HTR-8/SVneo (cell line): ENCODE measurements around the gene PCBD2.
"Not testable (repeated sequence)": the region's sequence is repeated elsewhere in the genome, so short reads cannot be mapped to it uniquely, and the experiment has no call there.

Source experiments
- DNase-seq: peaks from one replicate; pipeline ENCODE4 v3.0.0; 2011; ENCODE audit warnings: low spot score, mixed read lengths; ENCODE audit not compliant: insufficient read length
- FAIRE-seq: peaks from 2 replicates; lab custom pipeline; 2011; peaks lifted over from hg19 to GRCh38; lab: Jason Lieb, UNC

Gene PCBD2

DNA sequence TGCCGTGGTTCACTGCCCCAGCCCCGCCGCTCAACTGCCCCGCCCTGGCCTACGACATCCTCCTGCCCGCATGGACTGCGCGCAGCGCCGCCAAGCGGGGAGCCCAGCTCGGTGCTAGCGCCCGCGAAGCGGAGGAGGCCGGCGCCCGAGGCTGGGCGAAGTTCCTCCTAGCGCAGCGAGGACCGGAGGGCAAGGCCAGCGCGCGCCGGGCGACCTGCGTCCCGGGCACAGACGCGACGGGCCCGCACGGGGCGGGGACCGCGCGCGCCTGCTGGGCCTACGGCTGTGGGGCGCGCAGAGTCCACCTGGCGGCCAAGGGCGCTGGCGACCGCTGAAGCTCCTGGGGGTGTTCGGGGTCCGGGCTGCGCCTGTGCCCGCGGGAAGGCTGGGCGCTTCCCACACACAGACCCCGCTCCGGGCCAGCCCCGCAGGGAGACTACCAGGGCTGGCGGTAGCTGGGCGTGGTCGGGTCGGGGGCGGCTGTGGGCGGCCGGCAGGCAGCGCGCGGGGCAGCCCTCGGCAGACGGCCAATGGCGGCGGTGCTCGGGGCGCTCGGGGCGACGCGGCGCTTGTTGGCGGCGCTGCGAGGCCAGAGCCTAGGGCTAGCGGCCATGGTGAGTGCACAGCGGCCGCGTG, at the start of gene PCBD2:
TSS of gene PCBD2 (plus strand) at position 522 of the 636 bp plus-strand sequence. CDS start at position 531, 9 bp downstream.
- FAIRE-seq: peak; percentile 69
- peak; percentile 89 for DNase-seq

DNA sequence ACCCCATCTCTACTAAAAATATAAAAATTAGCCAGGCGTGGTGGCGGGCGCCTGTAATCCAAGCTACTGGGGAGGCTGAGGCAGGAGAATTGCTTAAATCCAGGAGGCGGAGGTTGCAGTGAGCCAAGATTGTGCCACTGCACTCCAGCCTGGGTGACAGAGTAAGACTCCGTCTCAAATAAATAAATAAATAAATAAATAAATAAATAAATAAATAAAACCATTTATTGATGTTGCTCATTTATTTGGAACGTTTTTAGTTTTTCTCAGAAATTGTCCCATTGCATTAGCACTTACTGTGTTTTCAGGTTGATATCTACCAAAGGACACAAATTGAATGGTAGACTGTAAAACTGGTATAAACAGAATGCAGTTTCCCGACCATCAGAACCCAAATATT, 48.5 kb upstream of the PCBD2 start:
- not testable (repeated sequence) for FAIRE-seq, DNase-seq

GRCh38 chr5:134857401-134857800, 47.5 kb upstream of the PCBD2 start:
- DNase-seq (no peak), FAIRE-seq (no peak)

- FAIRE-seq: no peak
- no peak for DNase-seq
These were observed 40.2 kb upstream of the PCBD2 start for GRCh38 chr5:134864707-134865106.

GRCh38 chr5:134873494-134873893, 31.4 kb upstream of the PCBD2 start:
- no peak for DNase-seq
- FAIRE-seq: no peak

GRCh38 chr5:134873987-134874830, 30.7 kb upstream of the PCBD2 start, which contains the start of gene TXNDC15:
TXNDC15 (plus strand) TSS chr5:134874371; CDS start chr5:134874428, 57 bp downstream.
- FAIRE-seq (peak; percentile 20), DNase-seq (peak; percentile 80)

GRCh38 chr5:134874831-134875655, 29.9 kb upstream of the PCBD2 start:
- peak; percentile 65 for DNase-seq
- FAIRE-seq: no peak

- no peak for FAIRE-seq
- no peak for DNase-seq
These were observed 27.8 kb upstream of the PCBD2 start for GRCh38 chr5:134877159-134877558.

GRCh38 chr5:134878403-134878802, 26.5 kb upstream of the PCBD2 start:
- FAIRE-seq: no peak

DNA sequence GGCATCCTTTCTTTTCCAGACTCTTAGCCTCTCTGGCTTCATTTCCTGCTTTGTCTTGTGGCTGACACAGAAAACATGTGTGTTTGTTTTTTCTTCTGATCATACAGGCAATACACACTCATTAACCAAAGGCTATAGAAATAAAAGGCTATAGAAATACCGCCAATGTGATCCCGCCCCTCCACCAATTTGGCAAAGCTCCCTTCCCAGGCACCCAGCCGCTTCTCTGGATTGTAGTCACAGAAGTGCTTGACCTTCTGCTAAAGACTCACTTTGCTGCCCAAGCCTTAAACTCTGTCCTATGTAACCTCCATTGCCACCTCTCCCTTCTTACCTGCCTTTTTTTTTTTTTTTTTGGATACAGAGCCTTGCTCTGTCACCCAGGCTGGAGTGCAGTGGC, 25.5 kb upstream of the PCBD2 start:
- DNase-seq (no peak), FAIRE-seq (no peak)

More at GRCh38 chr5:134878403-134878802, 26.5 kb upstream of the PCBD2 start:
- no peak for DNase-seq

GRCh38 chr5:134880937-134881336, 24.0 kb upstream of the PCBD2 start:
- not testable (repeated sequence) for DNase-seq, FAIRE-seq

DNA sequence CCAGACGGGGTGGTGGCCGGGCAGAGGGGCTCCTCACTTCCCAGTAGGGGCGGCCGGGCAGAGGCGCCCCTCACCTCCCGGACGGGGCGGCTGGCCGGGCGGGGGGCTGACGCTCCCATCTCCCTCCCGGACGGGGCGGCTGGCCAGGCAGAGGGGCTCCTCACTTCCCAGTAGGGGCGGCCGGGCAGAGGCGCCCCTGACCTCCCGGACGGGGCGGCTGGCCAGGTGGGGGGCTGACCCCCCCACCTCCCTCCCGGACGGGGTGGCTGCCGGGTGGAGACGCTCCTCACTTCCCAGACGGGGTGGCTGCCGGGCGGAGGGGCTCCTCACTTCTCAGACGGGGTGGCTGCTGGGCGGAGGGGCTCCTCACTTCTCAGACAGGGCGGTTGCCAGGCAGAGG, 23.2 kb upstream of the PCBD2 start:
- DNase-seq, FAIRE-seq: not testable (repeated sequence)

GRCh38 chr5:134887593-134888159, 17.3 kb upstream of the PCBD2 start:
- DNase-seq: no peak
- no peak for FAIRE-seq

GRCh38 chr5:134889335-134889734, 15.6 kb upstream of the PCBD2 start:
- no peak for FAIRE-seq
- no peak for DNase-seq

GRCh38 chr5:134891473-134891872, 13.5 kb upstream of the PCBD2 start:
- no peak for DNase-seq
- no peak for FAIRE-seq

DNA sequence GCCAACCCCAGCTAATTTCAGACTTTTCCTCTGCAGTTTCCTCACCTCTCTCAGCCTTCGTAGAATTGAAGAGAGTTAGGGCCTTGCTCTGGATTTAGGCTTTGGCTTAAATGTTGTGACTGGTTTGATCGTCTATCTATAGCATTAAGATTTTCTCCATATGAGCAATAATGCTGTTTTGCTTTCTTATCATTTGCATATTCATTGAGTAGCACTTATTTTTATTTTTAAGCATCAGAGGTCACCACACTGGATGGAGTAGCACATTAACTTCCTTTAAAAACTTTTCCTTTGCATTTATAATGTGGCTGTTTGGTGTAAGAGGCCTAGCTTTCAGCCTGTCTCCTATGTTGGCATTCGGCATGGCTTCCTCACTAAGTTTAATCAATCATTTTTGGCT, 12.6 kb upstream of the PCBD2 start:
- FAIRE-seq (no peak), DNase-seq (no peak)

DNA sequence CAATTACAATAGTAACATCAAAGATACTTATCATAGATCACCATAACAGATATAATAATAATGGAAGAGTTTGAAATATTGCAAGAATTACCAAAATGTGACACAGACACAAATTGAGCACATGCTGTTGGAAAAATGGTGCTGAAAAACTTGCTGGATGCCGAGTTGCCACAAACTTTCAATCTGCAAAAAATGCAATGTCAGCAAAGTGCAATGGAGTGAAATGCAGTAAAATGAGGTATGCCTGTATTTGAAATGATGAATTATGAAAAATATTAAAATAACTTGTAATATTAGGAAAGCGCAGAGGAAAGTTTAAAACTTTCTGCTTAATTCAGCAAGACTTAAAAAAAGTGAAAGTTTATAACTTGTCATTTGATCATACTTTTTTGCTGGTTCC, 12.0 kb upstream of the PCBD2 start:
- DNase-seq: no peak
- no peak for FAIRE-seq

- DNase-seq: no peak
- no peak for FAIRE-seq
These were observed 11.0 kb upstream of the PCBD2 start for GRCh38 chr5:134893748-134894505.

DNA sequence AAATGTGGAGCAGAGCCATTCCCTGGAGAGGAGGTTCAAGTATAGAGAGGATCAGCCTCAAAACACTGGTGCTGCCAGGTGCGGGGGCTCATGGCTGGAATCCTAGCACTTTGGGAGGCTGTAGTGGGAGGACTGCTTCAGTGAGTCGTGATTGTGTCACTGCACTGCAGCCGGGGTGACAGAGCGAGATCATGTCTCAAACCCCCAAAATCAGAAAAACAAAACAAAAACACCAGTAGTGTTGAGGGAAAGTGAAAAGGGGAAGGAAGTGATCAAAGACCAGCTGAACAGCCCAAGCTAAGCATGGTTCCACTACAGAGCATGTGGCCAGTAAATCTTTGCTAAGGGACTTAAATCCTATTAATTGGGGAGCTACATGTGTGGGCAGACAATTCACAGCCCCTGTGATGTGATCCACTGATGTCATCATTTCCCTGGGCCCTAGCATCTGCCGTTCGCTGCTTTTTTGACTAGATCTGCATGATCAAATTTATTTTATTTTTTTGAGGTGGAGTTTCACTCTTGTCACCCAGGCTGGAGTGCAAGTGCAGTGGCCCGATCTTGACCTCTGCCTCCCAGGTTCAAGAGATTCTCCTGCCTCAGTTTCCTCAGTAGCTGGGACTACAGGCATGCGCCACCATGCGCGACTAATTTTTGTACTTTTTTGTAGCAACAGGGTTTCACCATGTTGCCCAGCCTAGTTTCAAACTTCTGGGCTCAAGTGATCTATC, 2.7 kb upstream of the PCBD2 start:
- DNase-seq (no peak), FAIRE-seq (no peak)
